ENCODE results near the gene PLXNA4. TPM values are rescaled to one million over a fixed set of nuclear protein-coding genes. Genes with fewer than 3 reads are reported as not detected.

The PLXNA4 gene
- total RNA-seq, 1 experiment from 2014 or later: 0.81 TPM

- Mint-ChIP-seq H3K36me3 (no peaks in the 10 kb centered on the region), H3K4me3 (no peak overlapping the region), H3K27ac (no peak overlapping the region), H3K27me3 (ENCODE audit: low read depth) (peaks cover 4% of the 10 kb centered on the region; the same call in 1 of the 2 replicates), H3K4me1 (peaks cover 31% of the 10 kb centered on the region), H3K9me3 (peaks cover 4% of the 10 kb centered on the region)
- TF ChIP-seq, protein P1, sequence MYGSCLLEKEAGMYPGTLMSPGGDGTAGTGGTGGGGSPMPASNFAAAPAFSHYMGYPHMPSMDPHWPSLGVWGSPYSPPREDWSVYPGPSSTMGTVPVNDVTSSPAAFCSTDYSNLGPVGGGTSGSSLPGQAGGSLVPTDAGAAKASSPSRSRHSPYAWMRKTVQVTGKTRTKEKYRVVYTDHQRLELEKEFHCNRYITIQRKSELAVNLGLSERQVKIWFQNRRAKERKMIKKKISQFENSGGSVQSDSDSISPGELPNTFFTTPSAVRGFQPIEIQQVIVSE (CRISPR knock-in tag; IDR thresholded peaks at IDR 0.05; ENCODE audit: borderline replicate concordance): no peak
- TF ChIP-seq EMX1 (CRISPR knock-in tag; IDR thresholded peaks at IDR 0.05) (no peak), ZNF416 (CRISPR knock-in tag; IDR thresholded peaks at IDR 0.05) (no peak), ZNF425 (CRISPR knock-in tag; conservative IDR thresholded peaks at IDR 0.05) (no peak), ZNF263 (CRISPR knock-in tag; IDR thresholded peaks at IDR 0.05; ENCODE audit: low read depth) (no peak), ZNF396 (CRISPR knock-in tag; IDR thresholded peaks at IDR 0.05; ENCODE audit: borderline replicate concordance) (no peak), SMAD4 (CRISPR knock-in tag; IDR thresholded peaks at IDR 0.05) (no peak), TP53 (CRISPR knock-in tag; IDR thresholded peaks at IDR 0.05) (no peak), NR3C1 (CRISPR knock-in tag; conservative IDR thresholded peaks at IDR 0.05; ENCODE audit: low read depth) (no peak), FOXK1 (CRISPR knock-in tag; IDR thresholded peaks at IDR 0.05) (no peak), CBFB (CRISPR knock-in tag; IDR thresholded peaks at IDR 0.05; ENCODE audit: low read depth) (no peak)
- TF ChIP-seq, protein P2, sequence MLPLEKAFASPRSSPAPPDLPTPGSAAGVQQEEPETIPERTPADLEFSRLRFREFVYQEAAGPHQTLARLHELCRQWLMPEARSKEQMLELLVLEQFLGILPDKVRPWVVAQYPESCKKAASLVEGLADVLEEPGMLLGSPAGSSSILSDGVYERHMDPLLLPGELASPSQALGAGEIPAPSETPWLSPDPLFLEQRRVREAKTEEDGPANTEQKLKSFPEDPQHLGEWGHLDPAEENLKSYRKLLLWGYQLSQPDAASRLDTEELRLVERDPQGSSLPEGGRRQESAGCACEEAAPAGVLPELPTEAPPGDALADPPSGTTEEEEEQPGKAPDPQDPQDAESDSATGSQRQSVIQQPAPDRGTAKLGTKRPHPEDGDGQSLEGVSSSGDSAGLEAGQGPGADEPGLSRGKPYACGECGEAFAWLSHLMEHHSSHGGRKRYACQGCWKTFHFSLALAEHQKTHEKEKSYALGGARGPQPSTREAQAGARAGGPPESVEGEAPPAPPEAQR (CRISPR knock-in tag; IDR thresholded peaks at IDR 0.05): no peak
- TF ChIP-seq, protein P3, sequence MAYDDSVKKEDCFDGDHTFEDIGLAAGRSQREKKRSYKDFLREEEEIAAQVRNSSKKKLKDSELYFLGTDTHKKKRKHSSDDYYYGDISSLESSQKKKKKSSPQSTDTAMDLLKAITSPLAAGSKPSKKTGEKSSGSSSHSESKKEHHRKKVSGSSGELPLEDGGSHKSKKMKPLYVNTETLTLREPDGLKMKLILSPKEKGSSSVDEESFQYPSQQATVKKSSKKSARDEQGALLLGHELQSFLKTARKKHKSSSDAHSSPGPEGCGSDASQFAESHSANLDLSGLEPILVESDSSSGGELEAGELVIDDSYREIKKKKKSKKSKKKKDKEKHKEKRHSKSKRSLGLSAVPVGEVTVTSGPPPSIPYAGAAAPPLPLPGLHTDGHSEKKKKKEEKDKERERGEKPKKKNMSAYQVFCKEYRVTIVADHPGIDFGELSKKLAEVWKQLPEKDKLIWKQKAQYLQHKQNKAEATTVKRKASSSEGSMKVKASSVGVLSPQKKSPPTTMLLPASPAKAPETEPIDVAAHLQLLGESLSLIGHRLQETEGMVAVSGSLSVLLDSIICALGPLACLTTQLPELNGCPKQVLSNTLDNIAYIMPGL (CRISPR knock-in tag; IDR thresholded peaks at IDR 0.05): no peak
- TF ChIP-seq, protein P4, sequence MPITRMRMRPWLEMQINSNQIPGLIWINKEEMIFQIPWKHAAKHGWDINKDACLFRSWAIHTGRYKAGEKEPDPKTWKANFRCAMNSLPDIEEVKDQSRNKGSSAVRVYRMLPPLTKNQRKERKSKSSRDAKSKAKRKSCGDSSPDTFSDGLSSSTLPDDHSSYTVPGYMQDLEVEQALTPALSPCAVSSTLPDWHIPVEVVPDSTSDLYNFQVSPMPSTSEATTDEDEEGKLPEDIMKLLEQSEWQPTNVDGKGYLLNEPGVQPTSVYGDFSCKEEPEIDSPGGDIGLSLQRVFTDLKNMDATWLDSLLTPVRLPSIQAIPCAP (CRISPR knock-in tag; IDR thresholded peaks at IDR 0.05): no peak
- ChIA-PET POLR2A (no interaction called here), CTCF (no interaction called here)
- ATAC-seq (no peak), DNase-seq (ENCODE audit: low spot score) (no peak)
Observed at GRCh38 chr7:132211971-132212370, 364.3 kb downstream of the PLXNA4 start.

DNA sequence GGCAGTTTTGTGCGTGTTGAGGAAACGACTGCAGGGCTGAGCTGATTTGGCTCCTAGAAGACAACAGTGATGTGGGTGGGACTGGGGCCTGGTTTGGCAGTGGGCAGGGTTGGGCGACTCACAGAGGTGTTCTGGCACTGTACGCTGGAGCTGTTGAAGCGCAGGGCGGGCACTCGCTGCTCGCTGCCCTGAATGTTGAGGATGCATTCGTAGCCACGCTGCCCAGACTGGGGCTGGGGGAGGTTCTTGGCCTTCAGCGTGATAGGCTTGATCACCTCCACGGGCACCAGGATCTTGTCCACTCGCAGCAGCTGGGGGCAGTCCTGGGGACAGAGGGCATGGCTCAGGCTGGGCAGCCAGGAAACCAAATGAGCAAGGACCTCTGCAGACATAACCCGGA, 365.4 kb downstream of the PLXNA4 start:
- CTCF ChIA-PET: no interaction called here
- ATAC-seq (no peak), DNase-seq (ENCODE audit: low spot score) (no peak)
- H3K4me3 Mint-ChIP-seq: no peak overlapping the region
- H3K27ac Mint-ChIP-seq: no peak overlapping the region
- H3K4me1 Mint-ChIP-seq: peaks cover 30% of the 10 kb centered on the region
- H3K36me3 Mint-ChIP-seq: no peaks in the 10 kb centered on the region
- H3K9me3 Mint-ChIP-seq: peaks cover 4% of the 10 kb centered on the region
- H3K27me3 Mint-ChIP-seq (ENCODE audit: low read depth): peaks cover 4% of the 10 kb centered on the region; the same call in 1 of the 2 replicates
- TF ChIP-seq ZNF263 (CRISPR knock-in tag; IDR thresholded peaks at IDR 0.05; ENCODE audit: low read depth): no peak
- TF ChIP-seq, protein P4 (CRISPR knock-in tag; IDR thresholded peaks at IDR 0.05): no peak
- TF ChIP-seq, protein P5, sequence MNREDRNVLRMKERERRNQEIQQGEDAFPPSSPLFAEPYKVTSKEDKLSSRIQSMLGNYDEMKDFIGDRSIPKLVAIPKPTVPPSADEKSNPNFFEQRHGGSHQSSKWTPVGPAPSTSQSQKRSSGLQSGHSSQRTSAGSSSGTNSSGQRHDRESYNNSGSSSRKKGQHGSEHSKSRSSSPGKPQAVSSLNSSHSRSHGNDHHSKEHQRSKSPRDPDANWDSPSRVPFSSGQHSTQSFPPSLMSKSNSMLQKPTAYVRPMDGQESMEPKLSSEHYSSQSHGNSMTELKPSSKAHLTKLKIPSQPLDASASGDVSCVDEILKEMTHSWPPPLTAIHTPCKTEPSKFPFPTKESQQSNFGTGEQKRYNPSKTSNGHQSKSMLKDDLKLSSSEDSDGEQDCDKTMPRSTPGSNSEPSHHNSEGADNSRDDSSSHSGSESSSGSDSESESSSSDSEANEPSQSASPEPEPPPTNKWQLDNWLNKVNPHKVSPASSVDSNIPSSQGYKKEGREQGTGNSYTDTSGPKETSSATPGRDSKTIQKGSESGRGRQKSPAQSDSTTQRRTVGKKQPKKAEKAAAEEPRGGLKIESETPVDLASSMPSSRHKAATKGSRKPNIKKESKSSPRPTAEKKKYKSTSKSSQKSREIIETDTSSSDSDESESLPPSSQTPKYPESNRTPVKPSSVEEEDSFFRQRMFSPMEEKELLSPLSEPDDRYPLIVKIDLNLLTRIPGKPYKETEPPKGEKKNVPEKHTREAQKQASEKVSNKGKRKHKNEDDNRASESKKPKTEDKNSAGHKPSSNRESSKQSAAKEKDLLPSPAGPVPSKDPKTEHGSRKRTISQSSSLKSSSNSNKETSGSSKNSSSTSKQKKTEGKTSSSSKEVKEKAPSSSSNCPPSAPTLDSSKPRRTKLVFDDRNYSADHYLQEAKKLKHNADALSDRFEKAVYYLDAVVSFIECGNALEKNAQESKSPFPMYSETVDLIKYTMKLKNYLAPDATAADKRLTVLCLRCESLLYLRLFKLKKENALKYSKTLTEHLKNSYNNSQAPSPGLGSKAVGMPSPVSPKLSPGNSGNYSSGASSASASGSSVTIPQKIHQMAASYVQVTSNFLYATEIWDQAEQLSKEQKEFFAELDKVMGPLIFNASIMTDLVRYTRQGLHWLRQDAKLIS (CRISPR knock-in tag; IDR thresholded peaks at IDR 0.05; ENCODE audit: borderline replicate concordance): no peak
- TF ChIP-seq SMAD3 (CRISPR knock-in tag; IDR thresholded peaks at IDR 0.05; ENCODE audit: borderline replicate concordance): no peak
- no peak for TF ChIP-seq ZNF416 (CRISPR knock-in tag; IDR thresholded peaks at IDR 0.05)
- TF ChIP-seq ZNF425 (CRISPR knock-in tag; conservative IDR thresholded peaks at IDR 0.05): no peak
- no peak for TF ChIP-seq ZBTB21 (CRISPR knock-in tag; IDR thresholded peaks at IDR 0.05; ENCODE audit: borderline replicate concordance)
- POLR2A ChIA-PET: interaction anchor here (0.5 kb wide), 1 partner anchor 360 kb away, joined by 3 read pairs; no protein-coding TSS in a partner anchor

All from WTC11 (cell line).